GM13976 (cell line): ENCODE measurements around the gene S100A10.

Experiments
- DNase-seq: peaks from one replicate; pipeline ENCODE4 v3.0.0; 2012; ENCODE audit warnings: low spot score
- in situ Hi-C: fragments of 300-500 bp; cut with MboI; formaldehyde crosslinking; loops from one replicate; pipeline ENCODE4 v1.12.0; 2022; ENCODE audit warnings: low sequenced_read_pairs, mixed read lengths, inconsistent platforms; ENCODE audit not compliant: unreplicated experiment
- TF ChIP-seq, protein P1 (sequence below): IDR thresholded peaks from 2 replicates; pipeline ENCODE4 v1.5.1; 2012; ENCODE audit warnings: borderline replicate concordance, mild to moderate bottlenecking; ENCODE audit not compliant: insufficient read depth; ENCODE audit errors: extremely low read depth, missing control alignments, control extremely low read depth

The S100A10 gene

DNA sequence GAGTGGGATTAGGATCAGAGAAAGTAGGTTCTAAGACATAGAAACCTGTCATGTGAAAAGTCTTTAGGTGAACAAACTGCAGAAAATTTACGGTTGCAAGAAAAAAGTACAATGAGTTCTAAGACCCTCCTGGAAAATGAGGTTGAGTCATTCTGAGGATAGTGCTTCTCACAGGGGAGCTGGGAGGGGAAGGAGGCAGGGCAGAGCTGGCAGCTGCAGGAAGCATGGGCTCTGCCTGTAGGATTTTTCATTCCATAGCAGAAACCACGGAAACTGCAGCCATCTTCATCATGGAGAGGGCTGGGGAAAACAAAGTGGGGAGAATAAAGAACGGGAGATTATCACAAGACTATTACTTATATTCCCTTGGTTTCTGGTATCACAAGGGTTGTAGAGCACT is 58.5 kb downstream of the S100A10 start:
- TF ChIP-seq, protein P1, sequence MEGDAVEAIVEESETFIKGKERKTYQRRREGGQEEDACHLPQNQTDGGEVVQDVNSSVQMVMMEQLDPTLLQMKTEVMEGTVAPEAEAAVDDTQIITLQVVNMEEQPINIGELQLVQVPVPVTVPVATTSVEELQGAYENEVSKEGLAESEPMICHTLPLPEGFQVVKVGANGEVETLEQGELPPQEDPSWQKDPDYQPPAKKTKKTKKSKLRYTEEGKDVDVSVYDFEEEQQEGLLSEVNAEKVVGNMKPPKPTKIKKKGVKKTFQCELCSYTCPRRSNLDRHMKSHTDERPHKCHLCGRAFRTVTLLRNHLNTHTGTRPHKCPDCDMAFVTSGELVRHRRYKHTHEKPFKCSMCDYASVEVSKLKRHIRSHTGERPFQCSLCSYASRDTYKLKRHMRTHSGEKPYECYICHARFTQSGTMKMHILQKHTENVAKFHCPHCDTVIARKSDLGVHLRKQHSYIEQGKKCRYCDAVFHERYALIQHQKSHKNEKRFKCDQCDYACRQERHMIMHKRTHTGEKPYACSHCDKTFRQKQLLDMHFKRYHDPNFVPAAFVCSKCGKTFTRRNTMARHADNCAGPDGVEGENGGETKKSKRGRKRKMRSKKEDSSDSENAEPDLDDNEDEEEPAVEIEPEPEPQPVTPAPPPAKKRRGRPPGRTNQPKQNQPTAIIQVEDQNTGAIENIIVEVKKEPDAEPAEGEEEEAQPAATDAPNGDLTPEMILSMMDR, result no peak
- DNase-seq, result no peak
- in situ Hi-C loops, result loop anchor here (10.0 kb wide), 1 partner anchor 60 kb away; the partner anchor contains the start of gene S100A10

DNA sequence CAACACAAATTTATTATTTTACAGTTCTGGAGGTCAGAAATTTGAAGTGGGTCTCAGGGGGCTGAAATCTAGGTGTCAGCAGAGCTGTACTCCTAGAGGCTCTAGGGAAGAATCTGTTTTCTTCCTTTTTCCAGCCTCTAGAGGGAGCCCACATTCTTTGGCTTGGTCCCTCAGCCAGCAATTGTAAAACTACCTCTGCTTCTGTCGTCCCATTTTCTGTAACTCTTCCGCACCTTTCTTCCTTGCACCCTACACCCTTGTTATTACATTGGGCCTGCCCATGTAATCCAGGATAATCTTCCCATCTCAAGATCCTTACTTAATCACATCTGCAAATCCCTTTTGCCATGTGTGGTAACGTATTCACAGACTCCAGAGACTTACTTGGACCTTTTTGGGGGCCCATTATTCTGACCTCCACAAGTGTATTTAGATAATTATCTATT is 59.6 kb downstream of the S100A10 start:
- in situ Hi-C loops, result loop anchor here (10.0 kb wide), 1 partner anchor 61 kb away; the partner anchor contains the start of gene S100A10
- peak; percentile 55 for DNase-seq
- TF ChIP-seq, protein P1, result peak; percentile 62
